Prostate gland (tissue), 2 donors: Measurements from ENCODE around the gene NANOGP8.

Experiments used
- POLR2A ChIP-seq: fragments of 450-650 bp; IDR thresholded peaks from one replicate; pipeline ENCODE4 v1.6.1; 2016; ENCODE audit warnings: antibody characterized with exemption, mild to moderate bottlenecking
- TF ChIP-seq, protein P1 (sequence below), 4 experiments: fragments of 200-600 bp in 2 of 4; fragments of 450-650 bp in 2 of 4; sonication (generic) in 2 of 4; IDR thresholded peaks; 1 replicate in 3 of 4; 2 replicates in 1 of 4; pipeline ENCODE4 v1.5.1; 2016 to 2019; ENCODE audit warnings: antibody characterized with exemption in 4 of 4, mild to moderate bottlenecking in 2 of 4, moderate library complexity in 2 of 4

DNA sequence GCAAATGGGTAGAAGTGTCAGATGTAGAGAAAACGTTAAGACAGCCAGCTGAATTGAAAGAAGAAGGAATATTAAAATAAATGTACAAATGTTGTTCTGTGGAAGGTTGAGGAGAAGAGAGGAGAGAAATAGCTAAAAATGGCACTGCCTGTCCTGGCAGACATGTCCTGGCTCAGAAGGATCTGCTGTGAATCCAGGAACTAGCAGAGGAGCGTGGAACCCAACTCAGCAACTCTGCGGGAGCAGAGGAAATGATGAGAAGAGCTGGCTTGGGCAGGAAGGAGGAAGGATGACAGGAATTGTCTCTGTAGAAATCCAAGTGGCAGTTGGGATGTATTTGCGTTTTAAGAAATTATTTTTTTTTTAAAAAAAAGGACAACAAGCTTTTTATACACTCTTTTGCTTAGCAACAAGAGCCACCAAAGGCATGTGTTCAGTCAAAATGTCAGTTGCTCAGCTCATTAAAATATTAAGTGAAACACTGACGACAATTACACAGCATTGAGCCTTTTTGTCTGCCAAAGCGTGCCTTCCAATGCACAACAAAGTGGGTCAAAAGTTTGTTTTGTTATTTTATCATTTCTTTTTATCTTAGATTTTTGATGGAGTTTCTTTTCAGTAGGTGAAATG, 16.1 kb downstream of the NANOGP8 start:
- TF ChIP-seq, protein P1, sequence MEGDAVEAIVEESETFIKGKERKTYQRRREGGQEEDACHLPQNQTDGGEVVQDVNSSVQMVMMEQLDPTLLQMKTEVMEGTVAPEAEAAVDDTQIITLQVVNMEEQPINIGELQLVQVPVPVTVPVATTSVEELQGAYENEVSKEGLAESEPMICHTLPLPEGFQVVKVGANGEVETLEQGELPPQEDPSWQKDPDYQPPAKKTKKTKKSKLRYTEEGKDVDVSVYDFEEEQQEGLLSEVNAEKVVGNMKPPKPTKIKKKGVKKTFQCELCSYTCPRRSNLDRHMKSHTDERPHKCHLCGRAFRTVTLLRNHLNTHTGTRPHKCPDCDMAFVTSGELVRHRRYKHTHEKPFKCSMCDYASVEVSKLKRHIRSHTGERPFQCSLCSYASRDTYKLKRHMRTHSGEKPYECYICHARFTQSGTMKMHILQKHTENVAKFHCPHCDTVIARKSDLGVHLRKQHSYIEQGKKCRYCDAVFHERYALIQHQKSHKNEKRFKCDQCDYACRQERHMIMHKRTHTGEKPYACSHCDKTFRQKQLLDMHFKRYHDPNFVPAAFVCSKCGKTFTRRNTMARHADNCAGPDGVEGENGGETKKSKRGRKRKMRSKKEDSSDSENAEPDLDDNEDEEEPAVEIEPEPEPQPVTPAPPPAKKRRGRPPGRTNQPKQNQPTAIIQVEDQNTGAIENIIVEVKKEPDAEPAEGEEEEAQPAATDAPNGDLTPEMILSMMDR (IDR thresholded peaks at IDR 0.05) = no peak
- TF ChIP-seq POLR2A = no peak
